Body of pancreas (tissue), 4 donors: ENCODE data around the gene PITPNM2. TPM values are rescaled to one million over a fixed set of nuclear protein-coding genes. Genes with fewer than 3 reads are reported as not detected.

ENCODE experiments used
- ATAC-seq: fragments of 150-250 bp; one replicate; pipeline ENCODE4 v1.9.1; 2016
- DNase-seq, 4 donors: peaks; one replicate each; pipeline ENCODE4 v3.0.0-alpha.2; 2019
- H3K27ac ChIP-seq, 4 donors: fragments of 200-600 bp; sonication (generic); 1 replicate in 3 of 4; 2 replicates in 1 of 4; pipeline versions ENCODE4 v1.5.1 to v1.6.1; 2016 to 2019; ENCODE audit warnings: mild to moderate bottlenecking in 1 of 4, mixed read lengths in 1 of 4, moderate library complexity in 1 of 4
- H3K27me3 ChIP-seq, 2 donors: fragments of 200-600 bp; sonication (generic); one replicate each; pipeline ENCODE4 v1.6.0; 2016; ENCODE audit warnings: mild to moderate bottlenecking in 1 of 2
- H3K36me3 ChIP-seq, 2 donors: fragments of 200-600 bp; sonication (generic); replicated peaks in 1 of 2; 2 replicates each; pipeline ENCODE4 v1.5.1; 2016; ENCODE audit warnings: low read depth in 2 of 2; ENCODE audit not compliant: insufficient read depth in 1 of 2
- H3K4me1 ChIP-seq: fragments of 200-600 bp; sonication (generic); one replicate; pipeline ENCODE4 v1.6.0; 2016
- H3K4me3 ChIP-seq, 2 donors: fragments of 200-600 bp; sonication (generic); 1 replicate in 1 of 2; 2 replicates in 1 of 2; pipeline ENCODE4 v1.5.1; 2016 to 2019
- H3K9me3 ChIP-seq, 3 donors: fragments of 200-600 bp; sonication (generic); 1 replicate in 2 of 3; 2 replicates in 1 of 3; pipeline ENCODE4 v1.5.1; 2016
- CTCF ChIP-seq, 7 experiments: fragments of 450-650 bp in 4 of 7; fragments of 200-600 bp in 3 of 7; sonication (generic) in 3 of 7; IDR thresholded peaks; one replicate each; pipeline ENCODE4 v1.5.1; 2016 to 2019; ENCODE audit warnings: antibody characterized with exemption in 7 of 7
- POLR2A ChIP-seq, 3 donors: fragments of 450-650 bp; IDR thresholded peaks; one replicate each; pipeline ENCODE4 v1.6.1; 2016; ENCODE audit warnings: antibody characterized with exemption in 3 of 3, mild to moderate bottlenecking in 2 of 3
- WGBS, 2 donors: methylation state at CpG; one replicate each; pipeline ENCODE4 v1.1.5; 2017; 5-methylcytosine and 5-hydroxymethylcytosine counted together
- intact Hi-C: fragments of 100-400 bp; cut with DNase I; formaldehyde crosslinking; loops from one replicate; pipeline ENCODE4 v1.15.1; 2023
- total RNA-seq, 2 donors: library from RNA; depleted of rRNA; stranded (reverse); fragments of >200 nt; gene quantifications; one replicate each; pipeline ENCODE4 v1.1.0, GENCODE V29; 2016

PITPNM2 gene
- total RNA-seq, 2 donors from 2014 or later: 3.6 to 7.6 TPM

- no peaks in the 10 kb centered on the region for H3K36me3 ChIP-seq
- peak; percentile 57 for ATAC-seq
- 31 to 34% methylated on average over 3 of the region's 3 CpGs for WGBS, 2 donors
- no peaks in the 10 kb centered on the region for H3K27me3 ChIP-seq
- H3K4me3 ChIP-seq: no peak overlapping the region
- intact Hi-C loops: no loop called here
- no peaks in the 10 kb centered on the region for H3K9me3 ChIP-seq
- DNase-seq: no peak
- peaks cover 37% of the 10 kb centered on the region for H3K4me1 ChIP-seq
- peak overlapping the region in 3 of 4 donors; percentile 17 to 75 (median 18) for H3K27ac ChIP-seq
- TF ChIP-seq POLR2A (IDR thresholded peaks at IDR 0.05) (no peak), CTCF (IDR thresholded peaks at IDR 0.05) (no peak)
These were observed 12.3 kb upstream of the PITPNM2 start for GRCh38 chr12:123163227-123163626.

GRCh38 chr12:123160801-123161487, 10.1 kb upstream of the PITPNM2 start:
- Histone ChIP-seq H3K27ac (peak overlapping the region in 3 of 4 donors; percentile 49 to 75 (median 53)), H3K4me1 (peaks cover 34% of the 10 kb centered on the region), H3K9me3 (no peaks in the 10 kb centered on the region), H3K4me3 (no peak overlapping the region), H3K36me3 (no peaks in the 10 kb centered on the region), H3K27me3 (no peaks in the 10 kb centered on the region)
- no peak for TF ChIP-seq CTCF (IDR thresholded peaks at IDR 0.05)
- no peak for TF ChIP-seq POLR2A (IDR thresholded peaks at IDR 0.05)
- intact Hi-C loops: no loop called here
- peak in 3 of 4 donors; percentile 33 to 36 (median 36) for DNase-seq
- peak; percentile 64 for ATAC-seq
- 46 to 50% methylated on average over 11 of the region's 11 CpGs for WGBS, 2 donors

- WGBS, 2 donors: 69 to 89% methylated on average over 2 of the region's 2 CpGs
- intact Hi-C loops: no loop called here
- H3K27ac ChIP-seq: no peak overlapping the region
- DNase-seq (no peak), ATAC-seq (no peak)
- H3K27me3 ChIP-seq: no peaks in the 10 kb centered on the region
- TF ChIP-seq POLR2A (IDR thresholded peaks at IDR 0.05) (no peak), CTCF (IDR thresholded peaks at IDR 0.05) (no peak)
- H3K4me1 ChIP-seq: peaks cover 23% of the 10 kb centered on the region
- no peaks in the 10 kb centered on the region for H3K36me3 ChIP-seq
- H3K4me3 ChIP-seq: no peak overlapping the region
- H3K9me3 ChIP-seq: no peaks in the 10 kb centered on the region
These were observed 3.0 kb upstream of the PITPNM2 start for GRCh38 chr12:123153906-123154305.

- 65 to 67% methylated on average over 3 of the region's 3 CpGs for WGBS, 2 donors
- ATAC-seq: no peak
- Histone ChIP-seq H3K27ac (no peak overlapping the region), H3K9me3 (no peaks in the 10 kb centered on the region), H3K4me1 (peaks cover 26% of the 10 kb centered on the region), H3K27me3 (no peaks in the 10 kb centered on the region), H3K36me3 (no peaks in the 10 kb centered on the region), H3K4me3 (no peak overlapping the region)
- no peak for DNase-seq
- TF ChIP-seq CTCF (IDR thresholded peaks at IDR 0.05): no peak
- TF ChIP-seq POLR2A (IDR thresholded peaks at IDR 0.05): no peak
- intact Hi-C loops: no loop called here
These were observed 1.9 kb upstream of the PITPNM2 start for GRCh38 chr12:123152833-123153232.
